ENCODE results near the gene SCN5A. TPM values are rescaled to one million over a fixed set of nuclear protein-coding genes. Genes with fewer than 3 reads are reported as not detected.
A peak's percentile ranks its signal among the peaks of the same experiment; 100 is the strongest.

Gene SCN5A
- total RNA-seq, 1 donor from 2014 or later, result 3.3 TPM

DNA sequence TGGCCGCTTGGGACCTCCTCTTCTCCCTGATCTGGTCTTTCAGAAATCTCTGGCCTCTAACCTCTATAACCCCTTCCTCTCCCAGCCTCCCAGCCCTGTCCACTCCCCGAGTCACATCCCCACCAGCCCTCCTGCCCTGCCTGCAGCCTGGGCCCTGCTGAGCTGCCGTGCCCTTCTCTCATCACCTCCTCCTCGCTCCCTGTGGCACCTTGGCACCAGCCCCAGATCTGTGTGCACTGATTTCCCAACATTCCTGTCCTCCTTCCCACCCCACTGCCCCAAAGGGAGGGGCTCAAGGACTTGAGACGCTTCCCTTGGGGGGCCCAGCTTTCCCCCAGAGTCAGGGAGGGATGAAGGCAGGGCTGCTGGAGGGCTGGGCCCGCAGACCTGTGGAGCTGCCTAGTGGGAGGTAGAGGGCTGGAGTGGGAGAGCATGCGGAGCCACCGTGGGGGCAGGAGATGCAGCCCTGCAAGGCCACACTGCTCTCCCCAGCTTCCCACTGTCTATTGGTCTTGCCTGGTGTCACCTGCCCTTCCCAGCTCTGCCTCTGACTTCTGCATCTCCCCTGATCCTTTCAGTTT, 110.6 kb downstream of the SCN5A start:
- Histone ChIP-seq H3K9me3 (ENCODE audit: insufficient read depth, low read depth, low read length) (no peaks in the 10 kb centered on the region), H3K79me2 (ENCODE audit: insufficient read depth, low read length) (no peaks in the 10 kb centered on the region), H3K9ac (ENCODE audit: low read length) (no peak overlapping the region), H2AFZ (ENCODE audit: low read depth, low read length) (no peak overlapping the region), H3K4me3 (ENCODE audit: insufficient read depth, low read depth, low read length) (no peak overlapping the region), H3K4me1 (ENCODE audit: insufficient read depth, low read length) (no peaks in the 10 kb centered on the region), H3K4me2 (ENCODE audit: low read length) (no peak overlapping the region), H3K36me3 (ENCODE audit: insufficient read depth, low read length) (no peaks in the 10 kb centered on the region), H4K20me1 (ENCODE audit: insufficient read depth, low read length) (no peaks in the 10 kb centered on the region), H3K27me3 (ENCODE audit: insufficient read depth, low read length) (no peaks in the 10 kb centered on the region), H3K27ac (ENCODE audit: low read depth, low read length) (no peak overlapping the region)
- H3K9me3 Mint-ChIP-seq (ENCODE audit: unreplicated experiment), result peaks cover 11% of the 10 kb centered on the region
- no peak overlapping the region for H3K4me3 Mint-ChIP-seq (ENCODE audit: unreplicated experiment)
- H3K27me3 Mint-ChIP-seq (ENCODE audit: low read depth, unreplicated experiment), result peaks cover 18% of the 10 kb centered on the region
- H3K27ac Mint-ChIP-seq (ENCODE audit: unreplicated experiment), result no peak overlapping the region
- FAIRE-seq (no peak), DNase-seq (ENCODE audit: low read depth) (no peak)
- peaks cover 17% of the 10 kb centered on the region for H3K4me1 Mint-ChIP-seq (ENCODE audit: low read depth, unreplicated experiment)
- TF ChIP-seq, protein P1, sequence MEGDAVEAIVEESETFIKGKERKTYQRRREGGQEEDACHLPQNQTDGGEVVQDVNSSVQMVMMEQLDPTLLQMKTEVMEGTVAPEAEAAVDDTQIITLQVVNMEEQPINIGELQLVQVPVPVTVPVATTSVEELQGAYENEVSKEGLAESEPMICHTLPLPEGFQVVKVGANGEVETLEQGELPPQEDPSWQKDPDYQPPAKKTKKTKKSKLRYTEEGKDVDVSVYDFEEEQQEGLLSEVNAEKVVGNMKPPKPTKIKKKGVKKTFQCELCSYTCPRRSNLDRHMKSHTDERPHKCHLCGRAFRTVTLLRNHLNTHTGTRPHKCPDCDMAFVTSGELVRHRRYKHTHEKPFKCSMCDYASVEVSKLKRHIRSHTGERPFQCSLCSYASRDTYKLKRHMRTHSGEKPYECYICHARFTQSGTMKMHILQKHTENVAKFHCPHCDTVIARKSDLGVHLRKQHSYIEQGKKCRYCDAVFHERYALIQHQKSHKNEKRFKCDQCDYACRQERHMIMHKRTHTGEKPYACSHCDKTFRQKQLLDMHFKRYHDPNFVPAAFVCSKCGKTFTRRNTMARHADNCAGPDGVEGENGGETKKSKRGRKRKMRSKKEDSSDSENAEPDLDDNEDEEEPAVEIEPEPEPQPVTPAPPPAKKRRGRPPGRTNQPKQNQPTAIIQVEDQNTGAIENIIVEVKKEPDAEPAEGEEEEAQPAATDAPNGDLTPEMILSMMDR (IDR thresholded peaks at IDR 0.05; ENCODE audit: insufficient read depth, low read depth, low read length), result no peak
- no peak for TF ChIP-seq EZH2 (IDR thresholded peaks at IDR 0.05; ENCODE audit: insufficient read depth, low read length)
- H3K36me3 Mint-ChIP-seq (ENCODE audit: low read depth, unreplicated experiment), result peaks cover 10% of the 10 kb centered on the region

DNA sequence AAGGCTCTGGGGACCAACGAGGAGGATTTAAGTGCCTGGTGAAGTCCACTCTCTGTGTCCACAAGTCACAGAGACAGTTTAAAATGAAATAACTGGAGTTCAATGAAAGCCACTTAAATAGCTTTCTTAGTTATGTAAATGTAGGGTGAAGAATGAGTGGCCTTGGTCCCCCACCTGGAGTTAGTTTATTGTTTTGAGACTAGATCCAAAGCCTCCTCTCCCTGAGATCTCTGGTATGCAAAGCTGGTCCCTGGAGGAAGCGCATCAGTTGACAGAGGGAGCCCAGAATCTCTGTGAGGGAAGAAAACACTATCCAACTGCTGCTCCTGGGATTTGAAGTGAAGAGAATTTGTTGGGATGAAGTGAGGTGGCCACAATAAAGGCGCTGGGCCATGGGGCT, 112.8 kb downstream of the SCN5A start:
- Histone ChIP-seq H3K9me3 (ENCODE audit: insufficient read depth, low read depth, low read length) (no peaks in the 10 kb centered on the region), H2AFZ (ENCODE audit: low read depth, low read length) (no peak overlapping the region), H3K27me3 (ENCODE audit: insufficient read depth, low read length) (no peaks in the 10 kb centered on the region), H3K4me2 (ENCODE audit: low read length) (no peak overlapping the region), H3K9ac (ENCODE audit: low read length) (no peak overlapping the region), H3K36me3 (ENCODE audit: insufficient read depth, low read length) (no peaks in the 10 kb centered on the region), H3K27ac (ENCODE audit: low read depth, low read length) (no peak overlapping the region), H3K4me1 (ENCODE audit: insufficient read depth, low read length) (no peaks in the 10 kb centered on the region), H4K20me1 (ENCODE audit: insufficient read depth, low read length) (no peaks in the 10 kb centered on the region), H3K4me3 (ENCODE audit: insufficient read depth, low read depth, low read length) (no peak overlapping the region), H3K79me2 (ENCODE audit: insufficient read depth, low read length) (no peaks in the 10 kb centered on the region)
- FAIRE-seq (no peak), DNase-seq (ENCODE audit: low read depth) (no peak)
- Mint-ChIP-seq H3K4me3 (ENCODE audit: unreplicated experiment) (no peak overlapping the region), H3K36me3 (ENCODE audit: low read depth, unreplicated experiment) (peaks cover 10% of the 10 kb centered on the region), H3K4me1 (ENCODE audit: low read depth, unreplicated experiment) (peaks cover 14% of the 10 kb centered on the region), H3K9me3 (ENCODE audit: unreplicated experiment) (peaks cover 11% of the 10 kb centered on the region), H3K27me3 (ENCODE audit: low read depth, unreplicated experiment) (peaks cover 4% of the 10 kb centered on the region), H3K27ac (ENCODE audit: unreplicated experiment) (peak overlapping the region; percentile 58)
- no peak for TF ChIP-seq EZH2 (IDR thresholded peaks at IDR 0.05; ENCODE audit: insufficient read depth, low read length)
- TF ChIP-seq, protein P1 (IDR thresholded peaks at IDR 0.05; ENCODE audit: insufficient read depth, low read depth, low read length), result no peak

DNA sequence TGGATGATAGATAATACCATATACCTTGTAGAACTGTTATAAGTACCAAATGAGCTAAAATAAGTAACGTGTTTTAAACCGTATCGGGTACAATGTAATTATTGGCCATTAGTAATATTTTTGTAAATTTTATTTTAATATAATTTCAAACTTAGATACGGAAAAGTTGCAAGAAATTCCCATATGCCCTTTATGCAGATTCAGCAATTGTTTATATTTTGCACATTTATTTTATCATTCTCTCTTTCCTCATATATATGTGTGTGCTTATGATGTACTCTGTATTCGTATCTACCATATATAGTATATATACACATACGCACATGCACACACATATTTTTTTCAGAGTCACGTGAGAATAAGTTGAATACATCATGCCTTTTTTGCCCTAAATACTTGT, 114.9 kb downstream of the SCN5A start:
- H3K36me3 ChIP-seq (ENCODE audit: insufficient read depth, low read length), result no peaks in the 10 kb centered on the region
- no peak overlapping the region for H3K9ac ChIP-seq (ENCODE audit: low read length)
- no peak overlapping the region for H2AFZ ChIP-seq (ENCODE audit: low read depth, low read length)
- H3K9me3 ChIP-seq (ENCODE audit: insufficient read depth, low read depth, low read length), result no peaks in the 10 kb centered on the region
- H3K4me2 ChIP-seq (ENCODE audit: low read length), result no peak overlapping the region
- H3K27me3 ChIP-seq (ENCODE audit: insufficient read depth, low read length), result no peaks in the 10 kb centered on the region
- no peak overlapping the region for H3K27ac ChIP-seq (ENCODE audit: low read depth, low read length)
- DNase-seq (ENCODE audit: low read depth), result no peak
- no peaks in the 10 kb centered on the region for H3K79me2 ChIP-seq (ENCODE audit: insufficient read depth, low read length)
- peaks cover 3% of the 10 kb centered on the region for H3K27me3 Mint-ChIP-seq (ENCODE audit: low read depth, unreplicated experiment)
- H3K4me3 ChIP-seq (ENCODE audit: insufficient read depth, low read depth, low read length), result no peak overlapping the region
- H3K4me1 Mint-ChIP-seq (ENCODE audit: low read depth, unreplicated experiment), result peaks cover 8% of the 10 kb centered on the region
- no peak overlapping the region for H3K4me3 Mint-ChIP-seq (ENCODE audit: unreplicated experiment)
- H3K36me3 Mint-ChIP-seq (ENCODE audit: low read depth, unreplicated experiment), result peaks cover 13% of the 10 kb centered on the region
- no peaks in the 10 kb centered on the region for H3K4me1 ChIP-seq (ENCODE audit: insufficient read depth, low read length)
- peaks cover 11% of the 10 kb centered on the region for H3K9me3 Mint-ChIP-seq (ENCODE audit: unreplicated experiment)
- H3K27ac Mint-ChIP-seq (ENCODE audit: unreplicated experiment), result no peak overlapping the region
- H4K20me1 ChIP-seq (ENCODE audit: insufficient read depth, low read length), result no peaks in the 10 kb centered on the region
- FAIRE-seq, result no peak
- TF ChIP-seq, protein P1 (IDR thresholded peaks at IDR 0.05; ENCODE audit: insufficient read depth, low read depth, low read length), result no peak
- no peak for TF ChIP-seq EZH2 (IDR thresholded peaks at IDR 0.05; ENCODE audit: insufficient read depth, low read length)
